HG03175 (cell line): ENCODE measurements around the gene SPATA22.
A peak's percentile ranks its signal among the peaks of the same experiment; 100 is the strongest.
"Not testable (repeated sequence)": the region's sequence is repeated elsewhere in the genome, so short reads cannot be mapped to it uniquely, and the experiment has no call there.

ENCODE experiments used
- ATAC-seq: cut with Tn5 transposase; IDR thresholded peaks from one replicate; pipeline ENCODE4 v1.9.1; 2021; ENCODE audit warnings: mild to moderate bottlenecking, moderate library complexity; ENCODE audit not compliant: unreplicated experiment

SPATA22 gene

DNA sequence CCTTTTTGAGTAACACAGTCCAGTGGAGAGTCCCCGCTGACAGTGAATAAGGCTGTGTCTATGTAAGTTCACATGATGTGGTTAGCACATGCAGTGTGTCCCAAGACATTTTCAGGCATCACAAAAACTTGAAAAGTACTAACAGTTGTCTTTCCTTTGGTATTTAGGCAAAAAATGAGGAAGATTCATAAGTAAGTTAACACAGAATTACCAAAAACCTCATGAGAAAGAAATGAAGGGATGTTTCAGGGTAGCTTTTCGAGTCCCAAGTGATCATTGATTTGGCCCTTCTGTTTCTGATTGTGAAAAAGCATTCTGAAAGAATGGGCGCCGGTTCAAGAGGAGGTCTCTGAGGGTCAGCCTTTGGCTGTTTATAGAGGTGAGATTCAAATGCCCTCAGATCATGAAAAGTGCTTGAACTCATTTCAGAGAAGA, 3.6 kb upstream of the SPATA22 start:
- ATAC-seq, result no peak

DNA sequence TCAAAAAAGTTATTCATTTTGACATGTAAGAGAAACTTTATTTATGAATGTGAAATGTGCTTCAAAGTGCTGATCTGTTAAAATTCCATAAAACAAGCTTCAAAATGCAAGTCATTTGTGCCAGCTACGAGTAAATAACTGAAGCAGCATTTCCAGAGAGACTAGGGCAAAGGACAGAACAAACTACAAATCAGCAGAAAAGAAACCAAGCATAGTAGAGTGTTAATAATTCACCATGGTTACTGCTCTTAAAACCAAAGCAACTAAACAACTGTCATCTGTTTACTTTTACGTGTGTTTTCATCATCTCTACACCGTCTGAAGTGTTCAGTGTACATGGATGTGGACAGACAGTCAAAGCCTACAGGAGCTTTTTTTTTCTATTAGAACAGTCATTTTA, 2.6 kb upstream of the SPATA22 start:
- ATAC-seq, result peak; percentile 41

DNA sequence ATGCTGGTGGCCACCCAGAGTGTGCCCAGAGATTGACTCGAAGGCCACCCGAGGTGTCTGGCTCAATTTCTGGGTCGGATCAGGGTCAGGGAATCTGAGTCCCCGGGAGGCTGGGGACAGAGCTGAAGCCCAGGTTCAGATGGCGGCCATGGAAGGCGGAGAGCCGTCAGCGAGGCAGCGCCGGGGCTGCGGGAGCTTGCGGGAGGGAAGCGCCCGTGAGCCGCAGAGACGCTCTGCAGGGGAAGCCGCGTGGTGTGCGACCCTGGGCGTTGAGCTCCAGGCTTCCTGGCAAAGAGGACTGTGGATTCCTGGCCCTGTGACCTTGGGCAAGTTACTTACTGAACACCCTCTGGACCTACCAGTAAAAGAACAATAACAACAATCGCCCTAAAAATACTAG, 518 bp upstream of the SPATA22 start:
- ATAC-seq, result no peak

DNA sequence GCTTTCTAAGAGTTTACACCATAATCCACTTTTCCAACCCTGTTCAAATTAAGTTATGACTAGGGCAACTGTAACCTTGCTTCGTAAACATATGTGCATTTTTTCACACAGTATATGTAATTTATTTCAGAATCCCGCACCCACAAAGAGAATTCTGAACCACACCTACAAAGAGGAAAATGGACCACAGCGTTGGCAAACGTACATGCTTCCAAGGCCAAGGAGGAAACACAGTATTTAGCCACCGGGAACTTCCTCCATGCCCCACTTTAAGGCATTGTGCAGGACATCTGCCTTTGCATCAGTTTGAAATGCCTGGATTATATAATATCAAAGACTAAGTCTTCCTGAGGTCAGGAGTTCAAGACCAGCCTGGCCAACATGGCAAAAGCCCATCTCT, 2.1 kb downstream of the SPATA22 start:
- ATAC-seq, result no peak

DNA sequence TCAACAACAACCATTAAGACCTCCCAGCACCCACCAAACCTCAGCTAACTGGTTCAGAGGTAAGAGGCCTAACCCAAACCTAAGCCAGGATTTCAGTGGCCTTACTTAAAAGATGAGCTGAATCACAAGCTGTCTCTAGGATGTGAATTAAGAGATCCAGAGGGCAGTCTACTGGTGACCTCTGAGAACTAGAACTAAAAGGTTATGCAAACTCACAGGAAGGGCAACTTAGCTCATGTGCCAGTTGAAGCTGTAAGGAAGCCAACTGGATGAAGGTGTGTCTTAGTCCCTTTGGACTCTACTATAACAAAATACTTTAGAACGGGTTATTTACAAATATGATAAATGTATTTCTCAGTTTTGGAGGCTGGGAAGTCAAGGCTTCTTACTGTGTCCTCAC, 5.3 kb downstream of the SPATA22 start:
- ATAC-seq, result not testable (repeated sequence)

DNA sequence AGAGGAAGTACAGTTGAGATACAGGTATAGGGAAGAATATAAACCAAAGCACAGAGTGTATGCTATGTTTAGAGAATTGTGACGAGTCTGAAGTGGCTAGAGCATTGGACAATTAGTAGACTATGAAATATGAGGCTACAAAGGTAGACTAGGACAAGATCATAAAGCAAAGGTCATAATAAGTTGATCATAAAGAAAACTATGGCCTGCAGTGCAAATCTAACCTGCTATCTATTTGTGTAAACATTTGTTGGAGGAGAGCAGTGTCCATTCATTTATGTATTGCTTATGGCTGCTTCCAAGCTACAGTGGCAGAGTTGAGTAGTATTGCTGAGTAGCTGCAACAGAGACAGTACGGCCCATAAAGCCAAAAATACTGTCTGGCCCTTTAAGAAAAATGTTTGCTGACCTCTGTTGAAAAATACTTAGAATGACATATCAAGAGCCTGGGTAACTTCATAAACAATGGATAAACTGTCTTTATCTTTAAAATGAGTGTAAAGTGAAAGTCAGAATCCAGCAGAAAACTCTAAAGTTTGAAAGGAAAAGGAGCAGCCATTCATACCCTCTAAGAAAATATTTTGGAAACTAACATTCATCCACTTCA, 23.5 kb downstream of the SPATA22 start:
- ATAC-seq, result no peak

DNA sequence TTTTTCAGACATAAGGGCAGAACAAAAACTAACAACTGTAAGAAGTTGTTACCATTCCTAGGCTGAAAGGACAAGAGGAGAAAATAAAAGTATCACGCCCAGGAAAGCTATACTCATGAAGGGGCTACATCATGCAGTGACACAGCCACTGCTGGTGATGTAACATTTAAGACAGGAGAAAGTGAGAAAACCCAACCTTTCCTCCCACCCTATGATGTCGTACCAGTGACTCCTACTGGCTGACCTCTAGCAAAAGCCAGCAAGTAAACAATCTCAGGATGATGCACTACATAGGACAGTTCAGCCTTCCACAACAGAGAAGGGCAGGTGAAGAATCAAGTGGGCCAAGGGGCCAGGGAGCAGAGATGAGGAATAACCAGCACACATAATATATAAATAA, 24.0 kb downstream of the SPATA22 start:
- no peak for ATAC-seq

DNA sequence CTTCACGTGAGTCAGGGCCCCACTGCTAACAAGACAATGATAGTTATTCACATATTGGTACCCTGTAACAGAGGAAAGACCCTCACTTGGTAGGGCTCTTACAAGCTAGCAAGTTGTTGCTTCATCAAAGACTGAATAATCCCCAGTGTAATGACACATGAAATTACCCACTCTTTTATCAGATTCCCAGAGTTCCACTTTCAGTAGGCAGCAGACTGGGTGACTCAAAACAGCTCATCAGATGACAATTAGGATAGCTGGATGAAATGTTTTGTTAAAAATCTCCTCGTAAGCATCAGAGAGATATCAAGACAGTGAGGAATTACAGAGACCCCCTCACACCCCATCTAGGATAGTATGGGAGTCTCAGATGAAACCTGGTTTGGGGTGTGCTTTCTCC, 31.2 kb downstream of the SPATA22 start:
- no peak for ATAC-seq

DNA sequence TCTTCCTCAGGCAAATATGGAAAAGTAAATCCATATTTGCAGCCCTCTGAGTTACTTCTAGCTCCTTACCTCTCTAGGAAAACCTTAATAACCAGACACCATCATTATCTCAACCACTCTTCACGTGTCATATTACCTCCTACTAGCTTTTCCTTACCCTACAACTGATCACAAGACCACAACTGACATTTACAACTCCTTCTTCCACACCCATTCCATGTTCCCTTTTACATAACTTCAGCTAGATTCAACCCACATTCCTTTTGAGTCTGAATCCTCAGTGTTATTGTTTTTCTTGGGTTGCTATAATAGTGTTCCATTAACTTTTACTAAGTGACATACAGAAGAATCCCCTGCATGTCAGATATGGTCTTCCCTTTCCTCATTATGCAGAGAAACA, 33.3 kb downstream of the SPATA22 start:
- no peak for ATAC-seq

DNA sequence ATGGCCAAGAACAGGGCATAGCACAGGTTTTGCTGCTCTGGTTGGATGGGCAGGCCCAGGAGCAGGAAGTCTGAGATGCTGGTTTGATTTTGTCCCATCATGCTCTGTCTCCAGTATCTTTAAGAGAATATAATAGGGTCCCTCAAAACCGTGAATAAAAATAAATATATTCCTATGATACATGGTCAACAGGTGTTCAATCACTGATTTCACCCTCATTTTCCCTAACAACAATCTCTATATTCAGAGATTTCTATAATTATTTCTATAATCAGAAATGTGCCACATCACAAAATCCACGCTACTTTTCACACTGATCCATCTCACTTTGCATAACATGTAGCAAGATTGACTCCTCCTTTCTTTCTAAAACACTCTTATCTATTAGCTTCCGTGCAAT, 37.9 kb downstream of the SPATA22 start, which contains the start of gene OR1E2:
TSS of gene OR1E2 (minus strand) at position 101 of the 400 bp plus-strand sequence. CDS start at position 101, 0 bp downstream.
- no peak for ATAC-seq

DNA sequence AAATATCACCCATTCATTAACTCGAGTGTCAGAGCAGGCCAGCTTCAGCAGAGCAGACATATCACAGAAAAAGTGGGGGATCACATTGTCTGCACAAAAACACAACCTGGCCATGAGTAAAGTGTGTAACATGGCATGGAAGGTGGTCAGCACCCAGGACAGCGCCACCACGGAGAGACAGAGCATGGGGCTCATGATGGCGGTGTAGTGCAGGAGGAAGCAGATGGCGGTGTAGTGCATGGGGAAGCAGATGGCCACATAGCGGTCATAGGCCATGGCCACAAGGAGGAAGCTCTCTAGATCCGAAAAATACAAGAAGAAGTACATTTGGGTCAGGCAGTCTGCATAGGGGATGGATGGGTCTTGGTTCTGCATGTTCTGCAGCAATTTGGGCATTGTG, 38.4 kb downstream of the SPATA22 start:
- not testable (repeated sequence) for ATAC-seq

DNA sequence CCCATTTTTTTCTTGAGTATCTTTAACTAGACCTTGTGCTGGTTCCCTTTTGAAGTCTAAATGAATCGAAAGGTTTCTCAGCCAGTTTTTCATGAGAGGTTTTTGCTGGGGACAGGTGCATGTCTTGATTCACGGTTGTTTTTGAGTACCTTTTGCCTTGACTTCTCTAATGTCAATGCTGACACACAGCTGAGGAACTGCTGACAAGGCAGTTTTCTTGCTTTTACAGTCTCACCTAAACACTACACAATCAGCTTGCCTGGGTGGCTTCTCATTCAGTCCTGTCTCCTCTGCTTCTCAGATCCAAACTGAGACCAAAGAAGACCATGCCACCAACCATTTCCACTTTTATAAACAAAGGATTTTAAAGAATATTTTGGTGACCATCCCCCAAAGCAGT, 53.4 kb downstream of the SPATA22 start:
- no peak for ATAC-seq

DNA sequence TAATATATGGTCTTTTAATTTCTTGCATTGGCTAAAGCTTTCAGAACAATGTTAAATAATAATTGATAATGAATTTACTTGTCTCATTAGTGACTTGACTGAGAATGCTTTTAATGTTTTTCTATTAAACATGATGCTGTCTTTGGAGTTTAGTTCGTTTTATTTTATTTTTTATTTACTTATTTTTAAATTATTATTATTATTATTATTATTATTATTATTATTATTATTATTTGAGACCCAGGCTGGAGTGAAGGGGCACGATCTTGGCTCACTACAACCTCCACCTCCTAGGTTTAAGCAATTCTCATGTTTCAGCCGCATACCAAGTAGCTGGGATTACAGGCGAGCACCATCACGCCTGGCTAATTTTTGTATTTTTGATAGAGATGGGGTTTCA, 56.0 kb downstream of the SPATA22 start:
- no peak for ATAC-seq

DNA sequence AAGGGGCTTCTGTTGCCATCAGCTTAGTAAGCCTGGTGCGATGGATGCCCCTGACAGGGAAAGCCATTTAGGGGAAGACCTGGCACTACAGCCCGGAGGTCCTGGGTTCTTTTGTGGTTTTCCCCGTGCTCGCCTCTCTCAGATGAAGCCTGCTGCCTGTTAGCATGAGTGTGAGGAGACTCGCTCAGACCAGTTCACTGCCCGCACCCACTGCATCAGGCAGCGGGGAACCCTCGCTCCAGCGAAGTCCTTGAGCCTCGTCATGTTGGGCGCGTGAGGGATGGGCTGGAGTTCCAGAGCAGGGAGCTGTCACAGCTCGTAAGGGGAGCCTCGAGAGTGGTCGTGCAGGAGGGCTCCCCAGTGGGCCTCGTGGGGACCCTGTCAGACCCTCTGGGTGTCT, 59.4 kb downstream of the SPATA22 start:
- not testable (repeated sequence) for ATAC-seq

DNA sequence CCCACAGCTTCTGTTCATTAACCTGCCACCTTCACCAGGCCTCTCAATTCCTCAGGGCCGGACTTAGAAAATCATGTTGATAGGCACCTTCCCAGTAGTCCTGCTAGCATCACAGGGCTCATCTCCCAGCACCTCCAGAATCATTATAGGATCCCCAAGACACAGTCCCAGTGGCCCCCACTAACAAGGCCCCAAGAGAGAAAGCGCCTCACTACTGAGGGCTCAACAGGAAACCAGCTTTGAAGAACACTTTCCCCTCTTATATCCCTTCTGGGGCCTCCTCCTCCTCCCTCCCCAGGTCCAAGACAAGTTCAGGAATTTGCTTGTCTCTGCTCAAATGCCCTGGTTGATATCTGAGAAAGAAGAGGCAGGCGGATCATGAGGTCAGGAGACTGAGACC, 60.5 kb downstream of the SPATA22 start, which contains the start of gene OR3A3:
TSS of gene OR3A3 (plus strand) at position 301 of the 400 bp plus-strand sequence.
- no peak for ATAC-seq

DNA sequence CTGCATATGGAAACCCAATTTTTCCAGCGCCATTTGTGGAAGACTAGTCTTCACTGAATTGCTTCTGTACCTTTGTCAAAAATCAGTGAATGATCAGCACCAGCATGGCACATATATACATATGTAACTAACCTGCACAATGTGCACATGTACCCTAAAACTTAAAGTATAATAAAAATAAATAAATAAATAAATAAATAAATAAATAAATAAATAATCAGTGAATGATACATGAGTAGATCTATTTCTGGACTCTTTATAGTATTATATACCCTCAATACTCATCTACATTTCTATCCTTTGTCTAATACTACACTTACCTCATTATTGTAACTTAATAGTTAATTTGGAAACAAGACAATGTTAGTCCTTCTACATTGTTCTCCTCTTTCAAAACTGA, 67.8 kb downstream of the SPATA22 start:
- not testable (repeated sequence) for ATAC-seq

DNA sequence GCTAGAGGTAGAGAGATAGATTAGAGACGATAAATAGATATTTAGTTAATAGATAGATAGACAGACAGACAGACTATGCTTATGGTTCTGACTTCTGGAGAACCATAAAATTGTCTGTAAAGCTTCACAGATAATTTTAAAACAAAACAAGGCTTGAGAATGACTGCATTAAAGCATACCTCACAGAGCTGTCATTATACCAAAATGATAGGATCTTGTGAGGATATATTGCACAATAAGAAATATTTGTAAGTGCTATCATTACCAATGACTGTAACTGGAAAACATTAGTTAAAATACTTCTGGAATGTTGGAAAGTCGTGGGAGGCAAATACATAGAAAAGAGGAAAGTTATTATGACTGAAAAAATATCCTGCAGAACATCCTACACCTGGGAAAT, 69.8 kb downstream of the SPATA22 start:
- no peak for ATAC-seq

DNA sequence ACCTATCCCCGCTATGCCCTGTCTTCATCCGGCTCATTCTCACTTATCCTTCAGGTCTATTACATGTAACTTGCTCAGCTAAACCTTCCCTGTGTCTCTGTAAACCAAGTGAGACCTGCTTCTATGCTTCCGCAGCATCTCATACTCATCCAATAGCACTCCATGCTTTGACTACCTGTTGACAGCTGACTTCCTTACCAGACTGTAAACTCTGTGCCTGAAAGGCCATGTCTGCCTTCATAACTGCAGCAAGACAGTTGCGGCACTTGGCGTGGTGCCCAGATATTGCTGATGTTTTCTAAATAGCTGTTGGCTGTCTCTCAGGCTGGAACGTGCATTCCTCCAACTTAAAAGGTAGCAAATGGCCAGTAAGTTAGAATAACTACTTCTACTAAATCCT, 71.6 kb downstream of the SPATA22 start:
- no peak for ATAC-seq

DNA sequence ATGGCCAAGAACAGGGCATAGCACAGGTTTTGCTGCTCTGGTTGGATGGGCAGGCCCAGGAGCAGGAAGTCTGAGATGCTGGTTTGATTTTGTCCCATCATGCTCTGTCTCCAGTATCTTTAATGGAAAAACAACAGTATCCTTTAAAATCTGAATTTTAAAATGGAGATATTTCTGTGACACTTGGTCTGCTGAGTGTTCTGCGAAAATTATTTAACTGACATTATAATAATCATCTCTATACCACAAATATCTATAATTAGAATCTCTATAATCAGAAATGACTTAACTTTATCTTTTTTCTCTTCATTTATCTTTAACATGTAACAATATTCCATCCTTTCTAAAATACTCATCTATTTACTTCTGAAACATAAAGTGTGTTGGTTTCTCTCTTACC, 73.3 kb downstream of the SPATA22 start, which contains the start of gene OR1E1:
TSS of gene OR1E1 (minus strand) at position 101 of the 400 bp plus-strand sequence. CDS start at position 101, 0 bp downstream.
- ATAC-seq, result no peak

DNA sequence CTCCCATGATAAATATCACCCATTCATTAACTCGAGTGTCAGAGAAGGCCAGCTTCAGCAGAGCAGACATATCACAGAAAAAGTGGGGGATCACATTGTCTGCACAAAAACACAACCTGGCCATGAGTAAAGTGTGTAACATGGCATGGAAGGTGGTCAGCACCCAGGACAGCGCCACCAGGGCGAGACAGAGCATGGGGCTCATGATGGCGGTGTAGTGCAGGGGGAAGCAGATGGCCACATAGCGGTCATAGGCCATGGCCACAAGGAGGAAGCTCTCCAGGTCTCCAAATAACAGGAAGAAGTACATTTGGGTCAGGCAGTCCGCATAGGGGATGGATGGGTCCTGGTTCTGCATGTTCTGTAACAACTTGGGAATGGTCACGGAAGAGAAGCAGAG, 73.8 kb downstream of the SPATA22 start:
- not testable (repeated sequence) for ATAC-seq
